Posterior cingulate gyrus (tissue), 11 donors: ENCODE data around the gene TEX12.
A peak's percentile ranks its signal among the peaks of the same experiment; 100 is the strongest.
"Not testable (repeated sequence)": the region's sequence is repeated elsewhere in the genome, so short reads cannot be mapped to it uniquely, and the experiment has no call there.

Experiments used
- DNase-seq, 10 donors: peaks; one replicate each; pipeline versions ENCODE4 v3.0.0 to v3.0.0-alpha.2; 2020 to 2021; ENCODE audit warnings: mixed read lengths in 3 of 10
- intact Hi-C: fragments of 100-400 bp; cut with DNase I; formaldehyde crosslinking; loops from one replicate; pipeline ENCODE4 v1.15.1; 2023

Gene TEX12

DNA sequence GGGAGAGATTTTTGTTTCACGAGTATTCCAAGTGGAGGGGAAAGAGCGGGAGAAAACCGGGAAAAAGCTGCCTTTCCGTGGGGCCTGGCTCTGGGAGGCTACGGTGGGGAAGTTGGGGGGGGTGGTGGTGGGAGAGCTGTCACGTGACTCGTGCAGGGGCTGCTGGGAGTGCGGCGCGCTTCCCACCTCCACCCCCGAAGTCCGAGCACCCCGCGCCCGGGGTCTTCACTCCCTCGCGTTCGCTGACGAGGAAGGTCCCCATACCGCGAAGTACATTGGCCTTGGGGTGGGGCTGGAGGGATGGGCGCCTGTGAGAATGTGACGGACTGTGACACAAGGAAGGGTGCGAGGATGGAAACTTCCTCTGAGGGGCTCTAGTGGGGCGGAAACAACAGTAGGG is at the start of gene TEX12:
Gene TEX12, plus strand, starts transcription at position 228 of the 400 bp plus-strand sequence. CDS start 1,897 bp downstream, outside the sequence.
- DNase-seq: no peak
- intact Hi-C loops: no loop called here

DNA sequence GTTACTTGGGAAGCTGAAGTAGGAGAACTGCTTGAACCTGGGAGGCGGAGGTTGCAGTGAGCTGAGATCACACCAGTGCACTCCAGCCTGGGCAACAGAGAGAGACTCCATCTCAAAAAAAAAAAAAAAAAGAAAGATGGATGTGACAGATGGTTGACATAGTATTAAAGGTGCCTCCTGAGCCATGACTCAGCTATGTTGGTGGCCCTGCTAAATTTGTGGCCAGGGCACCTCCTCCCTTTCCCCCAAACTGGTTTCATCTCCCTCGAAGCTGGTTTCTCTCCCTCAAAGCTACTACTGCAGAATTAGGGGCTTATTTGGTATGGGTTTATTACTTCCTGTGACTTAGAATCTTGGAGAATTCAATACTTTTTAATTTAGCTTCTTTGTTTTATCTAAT is 49.0 kb upstream of the TEX12 start:
- intact Hi-C loops: no loop called here
- DNase-seq: no peak

- DNase-seq: no peak
- intact Hi-C loops: no loop called here
Measured at GRCh38 chr11:112121981-112122615, 45.1 kb upstream of the TEX12 start.

DNA sequence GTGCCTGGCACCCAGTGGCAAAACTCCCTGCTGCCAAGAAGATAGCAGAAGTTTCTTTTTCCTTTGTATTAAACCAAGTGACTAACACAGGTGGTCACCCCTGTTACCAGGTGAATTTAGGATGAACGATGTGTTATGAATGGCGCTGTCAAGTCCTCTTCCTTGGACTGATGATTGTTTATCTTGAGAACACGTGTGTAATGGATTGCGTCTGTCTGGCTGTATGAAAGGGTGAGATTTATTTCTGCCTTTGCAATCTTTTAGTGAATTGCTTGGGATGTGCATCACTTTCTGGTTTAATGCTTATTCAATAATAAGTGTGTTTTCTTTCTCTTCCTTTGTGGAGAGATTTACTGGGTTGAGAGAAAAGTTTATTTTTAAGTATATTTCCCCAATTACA is 44.0 kb upstream of the TEX12 start:
- no peak for DNase-seq
- intact Hi-C loops: no loop called here

- intact Hi-C loops: no loop called here
- no peak for DNase-seq
Measured at GRCh38 chr11:112127056-112127455, 40.1 kb upstream of the TEX12 start.

DNA sequence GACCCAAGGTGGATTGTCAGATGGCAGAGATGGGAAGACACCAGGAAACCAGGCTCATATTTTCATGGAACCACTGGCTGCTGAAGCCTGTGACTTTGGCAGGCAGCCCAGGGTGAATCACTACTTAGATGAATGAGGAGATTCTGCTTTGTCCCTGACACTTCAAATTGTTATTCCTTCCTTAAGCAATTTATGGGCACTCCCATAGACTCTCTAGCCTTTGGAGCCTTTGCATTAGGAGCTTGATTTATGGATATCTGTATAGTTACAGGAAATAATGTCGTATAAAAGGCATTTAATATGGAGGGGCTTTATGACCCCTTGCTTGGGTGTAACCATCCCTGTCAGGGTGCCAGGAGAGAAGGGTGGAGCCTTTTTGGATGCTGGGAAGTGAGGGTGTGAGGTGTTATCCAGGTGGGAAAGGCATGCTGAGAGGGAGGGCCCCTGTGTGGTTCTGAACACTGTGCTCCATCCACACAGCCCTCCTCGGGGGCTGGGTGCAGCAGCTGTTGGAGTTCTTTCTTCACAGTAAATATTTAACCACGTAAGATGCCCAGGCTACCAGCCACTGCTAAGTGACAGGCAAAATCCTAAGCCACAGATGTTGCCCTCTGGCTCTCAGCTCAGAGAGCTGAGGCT is 38.6 kb upstream of the TEX12 start:
- peak in 7 of 10 donors; percentile 46 to 88 (median 52) for DNase-seq
- intact Hi-C loops: no loop called here

GRCh38 chr11:112129656-112130055 is 37.5 kb upstream of the TEX12 start:
- no peak for DNase-seq
- intact Hi-C loops: no loop called here

DNA sequence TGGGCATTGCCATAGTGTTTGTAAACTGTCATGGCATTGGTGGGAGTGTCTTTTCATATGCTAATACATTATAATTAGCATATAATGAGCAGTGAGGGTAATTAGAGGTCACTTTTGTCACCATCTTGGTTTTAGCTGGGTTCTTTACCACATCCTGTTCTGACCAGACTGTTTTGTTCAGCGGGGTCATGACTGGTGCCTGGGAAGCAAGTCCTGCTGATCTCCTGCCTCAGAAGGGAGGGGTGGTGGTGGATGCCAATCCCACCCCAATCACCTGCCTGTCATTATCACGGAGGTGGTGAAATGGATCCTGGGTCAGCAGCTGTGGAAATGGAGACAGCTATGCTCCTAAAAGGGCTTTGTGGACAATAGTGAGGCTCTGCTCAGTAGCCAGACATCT is 34.4 kb upstream of the TEX12 start:
- intact Hi-C loops: no loop called here
- DNase-seq: no peak

DNA sequence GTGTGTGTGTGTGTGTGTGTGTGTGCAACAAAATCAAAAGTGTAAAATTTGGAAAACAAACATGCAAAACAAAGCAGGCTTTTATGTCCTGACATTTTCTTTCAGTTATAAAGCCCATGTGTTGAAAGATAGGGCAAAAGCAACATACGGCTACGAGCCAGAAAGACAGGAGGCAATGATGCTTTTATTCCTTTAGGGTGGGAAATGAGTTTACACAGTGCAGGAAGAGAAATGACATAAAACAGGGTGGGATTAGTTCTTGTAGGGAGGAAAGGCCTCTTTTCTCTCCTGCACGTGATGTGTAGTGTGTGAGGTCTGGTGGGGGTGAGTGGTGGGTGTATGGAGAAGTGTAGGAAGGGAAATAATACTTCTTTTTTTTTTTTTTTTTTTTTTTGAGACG is 32.7 kb upstream of the TEX12 start:
- intact Hi-C loops: no loop called here
- DNase-seq: no peak

DNA sequence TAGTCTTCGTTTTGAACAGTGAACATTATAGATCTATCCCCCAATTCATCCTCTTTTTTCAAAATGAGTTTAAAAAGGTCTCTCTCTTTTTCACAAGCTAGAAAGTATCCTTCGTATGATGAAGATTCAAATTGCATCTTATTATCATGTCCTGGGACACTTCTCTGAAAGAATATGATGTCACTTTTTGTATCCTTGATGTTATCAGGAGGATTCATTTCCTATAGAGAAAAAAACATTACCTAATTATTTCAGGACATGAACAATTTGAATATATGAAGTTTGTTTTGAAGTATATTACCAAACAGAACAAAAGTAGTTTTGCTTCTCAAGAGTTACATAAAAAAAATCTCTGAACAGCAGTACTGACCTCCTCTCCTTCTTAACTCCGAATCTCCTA is 23.6 kb upstream of the TEX12 start:
- no peak for DNase-seq
- intact Hi-C loops: no loop called here

- peak in 1 of 10 donors; percentile 21 for DNase-seq
Measured at GRCh38 chr11:112150517-112150916, 16.7 kb upstream of the TEX12 start.

GRCh38 chr11:112156153-112156955 is 10.8 kb upstream of the TEX12 start:
- intact Hi-C loops: no loop called here

More at GRCh38 chr11:112150517-112150916, 16.7 kb upstream of the TEX12 start:
- intact Hi-C loops: no loop called here

GRCh38 chr11:112156956-112157766 is 10.0 kb upstream of the TEX12 start:
- DNase-seq: no peak
- intact Hi-C loops: no loop called here

More at GRCh38 chr11:112156153-112156955, 10.8 kb upstream of the TEX12 start:
- DNase-seq: no peak

- intact Hi-C loops: no loop called here
- no peak for DNase-seq
Measured at GRCh38 chr11:112159098-112160065, 7.8 kb upstream of the TEX12 start.

DNA sequence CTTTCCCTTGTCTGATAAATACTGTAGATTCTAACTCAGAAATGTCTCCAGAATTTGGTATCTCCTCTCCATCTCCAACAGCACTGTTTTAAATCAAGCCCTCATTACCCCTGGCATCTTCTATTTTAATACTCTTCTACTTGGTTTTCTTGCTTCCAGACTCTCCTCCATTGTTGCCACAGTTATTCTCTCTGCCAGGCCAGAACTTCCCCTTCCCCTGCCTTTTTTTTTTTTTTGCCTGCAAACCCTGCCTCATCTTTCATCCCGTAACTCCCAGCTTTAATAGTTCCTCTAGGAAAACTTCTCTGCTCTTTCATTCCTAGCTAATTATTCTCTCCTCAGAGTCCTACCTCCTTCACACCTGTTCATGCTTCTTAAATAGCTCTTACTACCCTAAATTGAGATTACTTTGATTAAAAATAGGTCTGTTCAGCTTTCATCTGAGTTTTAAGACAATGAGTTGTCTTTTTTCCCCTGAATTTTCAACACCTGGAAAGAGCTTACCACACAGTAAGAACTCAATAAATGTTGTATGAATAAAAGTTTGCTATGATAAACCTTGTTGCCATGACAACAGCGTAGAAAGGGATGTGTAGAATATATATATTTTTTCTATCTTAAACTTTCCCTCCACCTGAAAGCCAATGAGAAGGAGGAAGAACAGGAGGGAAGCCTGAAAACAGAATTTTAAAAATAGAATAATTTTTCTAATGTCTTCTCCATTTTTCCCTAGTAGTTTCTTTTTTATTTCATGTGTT is 6.9 kb upstream of the TEX12 start:
- DNase-seq: no peak
- intact Hi-C loops: no loop called here

- DNase-seq: no peak
- intact Hi-C loops: no loop called here
Measured at GRCh38 chr11:112161012-112161411, 6.2 kb upstream of the TEX12 start.

DNA sequence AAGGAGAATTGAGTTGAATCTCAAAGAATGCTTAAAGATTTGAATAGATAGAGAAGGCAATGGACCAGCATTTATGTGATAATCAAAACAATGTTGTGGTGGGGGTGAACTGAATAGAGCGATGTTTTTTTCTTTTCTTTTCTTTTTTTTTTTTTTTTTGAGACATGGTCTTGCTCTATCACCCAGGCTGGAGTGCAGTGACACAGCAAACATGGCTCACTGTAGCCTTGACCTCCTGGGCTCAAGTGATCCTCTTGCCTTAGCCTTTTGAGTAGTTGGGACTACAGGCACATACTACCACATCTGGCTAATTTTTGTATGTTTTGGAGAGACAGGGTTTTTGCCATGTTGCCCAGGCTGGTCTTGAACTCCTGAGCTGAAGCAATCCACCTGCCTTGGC is 5.0 kb upstream of the TEX12 start:
- intact Hi-C loops, DNase-seq: not testable (repeated sequence)

GRCh38 chr11:112162761-112163546 is 4.2 kb upstream of the TEX12 start:
- intact Hi-C loops: no loop called here
- no peak for DNase-seq
